Caco-2 (cell line): ENCODE measurements around the gene ERC2. TPM values are rescaled to one million over a fixed set of nuclear protein-coding genes. Genes with fewer than 3 reads are reported as not detected.
"Not testable (repeated sequence)": the region's sequence is repeated elsewhere in the genome, so short reads cannot be mapped to it uniquely, and the experiment has no call there.

Experiments used
- BruUV-seq: library from RNA; stranded (reverse); fragments of 400-500 nt; replicated peaks from 2 replicates; lab custom pipeline; 2021; lab: Mats Ljungman, UMichigan
- CTCF ChIA-PET: fragments of 300-600 bp; sonication (Branson Sonifier 250); formaldehyde crosslinking; loops from one replicate; lab custom pipeline; 2022; ENCODE audit warnings: antibody characterized with exemption; lab: Charles Lee
- POLR2A ChIA-PET: fragments of 300-600 bp; sonication (Branson Sonifier 250); formaldehyde crosslinking; loops from one replicate; lab custom pipeline; 2022; ENCODE audit warnings: antibody characterized with exemption; lab: Charles Lee
- DNase-seq, 2 experiments: peaks; one replicate each; pipeline versions ENCODE4 v3.0.0 to v3.0.0-alpha.2; 2020 to 2022
- H3K27me3 ChIP-seq: replicated peaks from 2 replicates; pipeline ENCODE4 v1.6.0; 2011; ENCODE audit warnings: low read length; ENCODE audit not compliant: control insufficient read depth, insufficient read depth
- H3K36me3 ChIP-seq: 2 replicates; pipeline ENCODE4 v1.5.1; 2011; ENCODE audit warnings: low read length; ENCODE audit not compliant: control insufficient read depth, insufficient read depth
- H3K4me1 ChIP-seq: fragments of 250-450 bp; sonication (Bioruptor Pico); 2 replicates; pipeline ENCODE4 v1.5.1; 2020; ENCODE audit warnings: mild to moderate bottlenecking
- H3K4me3 ChIP-seq: 2 replicates; pipeline ENCODE4 v1.5.1; 2011; ENCODE audit warnings: low read depth, mild to moderate bottlenecking, control low read depth, low read length
- H3K9me3 ChIP-seq: fragments of 250-450 bp; sonication (Bioruptor Pico); 2 replicates; pipeline ENCODE4 v1.5.1; 2020; ENCODE audit warnings: mild to moderate bottlenecking, moderate library complexity
- H3K27ac Mint-ChIP-seq: one replicate; pipeline ENCODE4 v1.8.0; 2022; ENCODE audit warnings: mixed read lengths; ENCODE audit not compliant: unreplicated experiment
- H3K27me3 Mint-ChIP-seq: one replicate; pipeline ENCODE4 v1.8.0; 2022; ENCODE audit warnings: mixed read lengths; ENCODE audit not compliant: insufficient read depth, unreplicated experiment
- H3K36me3 Mint-ChIP-seq: one replicate; pipeline ENCODE4 v1.8.0; 2022; ENCODE audit warnings: mild to moderate bottlenecking, mixed read lengths; ENCODE audit not compliant: insufficient read depth, unreplicated experiment
- H3K4me1 Mint-ChIP-seq: one replicate; pipeline ENCODE4 v1.8.0; 2022; ENCODE audit warnings: low read depth, mixed read lengths; ENCODE audit not compliant: unreplicated experiment
- H3K4me3 Mint-ChIP-seq: one replicate; pipeline ENCODE4 v1.8.0; 2022; ENCODE audit warnings: mild to moderate bottlenecking, moderate library complexity, mixed read lengths; ENCODE audit not compliant: unreplicated experiment
- H3K9me3 Mint-ChIP-seq: one replicate; pipeline ENCODE4 v1.8.0; 2022; ENCODE audit warnings: mixed read lengths; ENCODE audit not compliant: unreplicated experiment
- CTCF ChIP-seq, 2 experiments: fragments of 200-600 bp in 1 of 2; IDR thresholded peaks; 1 replicate in 1 of 2; 2 replicates in 1 of 2; pipeline versions ENCODE4 v1.5.1 to v1.8.0; 2011 to 2022; ENCODE audit warnings: antibody characterized with exemption in 1 of 2, control low read depth in 1 of 2, inconsistent platforms in 1 of 2, low read depth in 1 of 2, low read length in 1 of 2, mild to moderate bottlenecking in 1 of 2, moderate library complexity in 1 of 2; ENCODE audit not compliant: insufficient read depth in 1 of 2, severe bottlenecking in 1 of 2, unreplicated experiment in 1 of 2
- intact Hi-C: fragments of 100-400 bp; cut with micrococcal nuclease; formaldehyde crosslinking; loops from one replicate; pipeline ENCODE4 v1.10.0; 2022; ENCODE audit not compliant: unreplicated experiment
- total RNA-seq: library from RNA; stranded (reverse); gene quantifications from 2 replicates; pipeline ENCODE4 v1.2.3, GENCODE V29; 2022

Gene ERC2
- total RNA-seq, 1 experiment from 2014 or later, result 0.54 TPM

GRCh38 chr3:56269755-56270535 lies 198.3 kb downstream of the ERC2 start:
- no peaks in the 10 kb centered on the region for H3K27me3 ChIP-seq
- H3K9me3 Mint-ChIP-seq, result no peaks in the 10 kb centered on the region
- no peaks in the 10 kb centered on the region for H3K4me1 Mint-ChIP-seq
- H3K4me3 ChIP-seq, result no peak overlapping the region
- H3K27ac Mint-ChIP-seq, result no peak overlapping the region
- no peaks in the 10 kb centered on the region for H3K36me3 ChIP-seq
- TF ChIP-seq CTCF (IDR thresholded peaks at IDR 0.05; ENCODE audit: insufficient read depth in 1 of 2, low read depth in 1 of 2, low read length in 1 of 2, severe bottlenecking in 1 of 2, unreplicated experiment in 1 of 2), result no peak
- intact Hi-C loops, result no loop called here
- ChIA-PET POLR2A (no interaction called here), CTCF (no interaction called here)
- no TSS peak for BruUV-seq
- peaks cover 6% of the 10 kb centered on the region for H3K36me3 Mint-ChIP-seq
- H3K4me3 Mint-ChIP-seq, result no peak overlapping the region
- H3K27me3 Mint-ChIP-seq, result peaks cover 4% of the 10 kb centered on the region
- H3K9me3 ChIP-seq, result no peaks in the 10 kb centered on the region
- no peaks in the 10 kb centered on the region for H3K4me1 ChIP-seq
- no peak for DNase-seq

DNA sequence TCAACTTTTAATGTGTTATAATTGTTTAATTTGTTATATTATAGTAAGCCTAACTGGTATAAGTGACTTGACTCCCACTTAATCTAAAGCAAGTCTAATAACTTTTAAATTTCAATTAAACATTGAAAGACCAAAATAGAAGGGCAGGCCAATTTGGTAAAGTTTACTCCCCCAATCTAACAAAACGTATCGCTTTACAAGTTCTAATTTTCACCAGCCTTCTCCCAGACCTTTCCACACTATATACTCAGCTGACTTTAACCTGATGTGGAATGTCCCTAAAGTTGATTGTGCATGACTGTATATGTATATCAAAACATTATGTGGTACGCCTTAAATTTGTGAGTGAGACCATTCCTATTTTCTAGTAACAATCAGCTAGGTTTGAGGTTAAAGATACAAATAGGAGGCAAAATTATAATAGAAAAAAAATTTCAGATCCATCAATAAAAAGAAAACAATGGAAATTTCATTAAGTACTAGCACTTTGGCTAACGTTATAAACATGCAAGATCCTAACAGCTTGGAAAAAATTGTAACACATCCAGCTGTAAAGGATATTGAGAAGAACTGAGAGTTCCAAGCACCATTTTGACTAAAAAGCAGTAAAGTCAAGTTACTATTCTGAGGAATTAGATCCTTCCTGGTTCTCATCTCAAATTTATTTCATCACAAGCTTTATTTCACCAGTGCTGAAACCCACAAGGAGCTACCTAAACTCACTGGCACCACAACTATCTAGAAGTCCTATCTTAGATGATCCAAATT lies 199.5 kb downstream of the ERC2 start:
- ChIA-PET CTCF (no interaction called here), POLR2A (no interaction called here)
- no peaks in the 10 kb centered on the region for H3K9me3 ChIP-seq
- no peaks in the 10 kb centered on the region for H3K36me3 ChIP-seq
- no peak for TF ChIP-seq CTCF (IDR thresholded peaks at IDR 0.05; ENCODE audit: insufficient read depth in 1 of 2, low read depth in 1 of 2, low read length in 1 of 2, severe bottlenecking in 1 of 2, unreplicated experiment in 1 of 2)
- no peaks in the 10 kb centered on the region for H3K4me1 Mint-ChIP-seq
- H3K4me1 ChIP-seq, result no peaks in the 10 kb centered on the region
- no peak for DNase-seq
- no peaks in the 10 kb centered on the region for H3K9me3 Mint-ChIP-seq
- intact Hi-C loops, result no loop called here
- H3K27ac Mint-ChIP-seq, result no peak overlapping the region
- no peak overlapping the region for H3K4me3 ChIP-seq
- H3K36me3 Mint-ChIP-seq, result peaks cover 6% of the 10 kb centered on the region
- H3K27me3 ChIP-seq, result no peaks in the 10 kb centered on the region
- no peak overlapping the region for H3K4me3 Mint-ChIP-seq
- peaks cover 4% of the 10 kb centered on the region for H3K27me3 Mint-ChIP-seq
- BruUV-seq, result no TSS peak

DNA sequence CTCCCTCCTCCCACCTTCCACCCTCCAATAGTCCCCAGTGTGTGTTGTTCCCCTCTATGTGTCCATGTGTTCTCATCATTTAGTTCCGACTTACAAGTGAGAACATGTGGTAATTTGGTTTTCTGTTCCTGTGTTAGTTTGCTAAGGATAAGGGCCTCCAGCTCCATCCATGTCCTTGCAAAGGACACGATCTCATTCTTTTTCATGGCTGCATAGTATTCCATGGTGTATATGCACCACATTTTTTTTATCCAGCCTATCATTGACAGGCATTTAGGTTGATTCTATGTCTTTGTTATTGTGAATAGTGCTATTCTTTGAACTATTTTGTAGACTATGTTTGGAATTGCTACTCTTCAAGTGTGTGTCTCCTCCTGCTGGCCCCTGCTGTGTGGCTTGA lies 206.4 kb downstream of the ERC2 start:
- H3K36me3 Mint-ChIP-seq, POLR2A ChIA-PET, H3K9me3 Mint-ChIP-seq, H3K9me3 ChIP-seq, H3K4me3 Mint-ChIP-seq, DNase-seq, H3K4me3 ChIP-seq, intact Hi-C loops, H3K27me3 ChIP-seq, H3K27ac Mint-ChIP-seq, H3K36me3 ChIP-seq, BruUV-seq, H3K27me3 Mint-ChIP-seq, CTCF ChIA-PET, H3K4me1 ChIP-seq, H3K4me1 Mint-ChIP-seq: not testable (repeated sequence)
